Stimulated activated CD8-positive, alpha-beta memory T cell treated with anti-CD3 and anti-CD28 coated beads, Interleukin-15, amount 100 ng/mL, for 4 hours (primary cell): ENCODE data around the gene DESI2.
"Not testable (repeated sequence)": the region's sequence is repeated elsewhere in the genome, so short reads cannot be mapped to it uniquely, and the experiment has no call there.

Experiments used
- DNase-seq, 2 donors: peaks; one replicate each; pipeline ENCODE4 v3.0.0-alpha.2; 2020; ENCODE audit warnings: low read depth in 2 of 2

The DESI2 gene

DNA sequence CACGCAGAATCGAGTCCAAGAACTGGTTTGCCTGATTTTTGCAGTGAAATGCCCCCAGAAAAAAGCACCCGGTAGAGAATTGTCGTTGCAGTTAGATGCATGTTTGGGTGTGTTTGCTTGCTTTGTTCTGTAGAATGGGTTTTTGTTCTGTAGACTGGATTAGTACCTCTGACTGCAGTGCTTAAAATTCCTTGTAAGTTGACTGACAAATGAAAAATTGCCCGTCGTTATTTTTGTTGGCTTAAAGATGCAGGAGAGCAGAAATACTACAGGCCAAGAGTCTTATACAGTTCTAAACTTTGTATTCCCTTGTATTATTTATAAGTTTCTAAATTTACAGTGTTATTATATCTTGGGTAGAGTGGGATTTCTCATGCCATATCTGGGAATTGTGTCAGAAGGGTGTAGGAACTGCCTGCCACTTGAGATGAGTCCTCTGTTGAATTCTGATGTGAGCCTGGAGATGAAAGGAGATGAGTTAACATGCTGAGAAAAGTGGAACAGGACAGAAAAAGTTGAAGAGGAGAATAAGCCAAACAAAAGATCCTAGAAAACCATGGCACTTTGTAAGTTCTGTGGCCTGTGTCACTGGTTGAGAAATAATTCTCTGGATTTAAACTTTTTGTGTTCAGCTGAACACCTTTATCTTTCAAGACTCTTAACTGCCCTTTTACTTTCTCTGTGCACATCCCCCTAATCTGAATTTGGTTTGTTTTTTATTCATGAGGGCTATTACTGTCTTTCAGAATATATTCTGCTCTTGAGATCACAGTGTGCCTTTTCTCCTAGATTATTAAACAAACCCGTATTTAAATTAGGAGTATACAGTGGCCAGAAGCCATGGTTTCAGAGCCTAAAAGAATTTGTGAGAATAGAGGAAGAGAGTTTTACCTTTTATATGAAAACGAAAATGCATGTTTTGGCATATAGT lies 1.4 kb downstream of the DESI2 start:
- no peak for DNase-seq

DNA sequence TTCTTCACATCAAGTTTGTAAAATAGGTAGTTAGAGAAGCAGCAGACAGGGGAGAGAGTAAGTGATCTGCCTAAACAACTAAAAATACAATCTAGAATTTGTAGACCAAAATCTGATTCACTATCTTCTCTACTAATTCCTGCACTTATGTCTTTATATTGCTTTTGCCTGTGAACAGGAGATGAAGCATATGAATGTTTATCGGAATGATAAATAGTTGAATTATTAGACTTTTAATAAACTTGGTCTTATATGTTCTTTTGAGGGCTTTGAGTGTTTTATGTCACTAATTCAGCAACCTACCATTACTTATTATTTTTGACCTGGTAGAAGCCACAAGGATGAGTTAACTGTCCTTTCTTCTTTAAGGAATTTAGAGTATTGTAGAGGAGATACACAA lies 2.3 kb downstream of the DESI2 start:
- DNase-seq = no peak

DNA sequence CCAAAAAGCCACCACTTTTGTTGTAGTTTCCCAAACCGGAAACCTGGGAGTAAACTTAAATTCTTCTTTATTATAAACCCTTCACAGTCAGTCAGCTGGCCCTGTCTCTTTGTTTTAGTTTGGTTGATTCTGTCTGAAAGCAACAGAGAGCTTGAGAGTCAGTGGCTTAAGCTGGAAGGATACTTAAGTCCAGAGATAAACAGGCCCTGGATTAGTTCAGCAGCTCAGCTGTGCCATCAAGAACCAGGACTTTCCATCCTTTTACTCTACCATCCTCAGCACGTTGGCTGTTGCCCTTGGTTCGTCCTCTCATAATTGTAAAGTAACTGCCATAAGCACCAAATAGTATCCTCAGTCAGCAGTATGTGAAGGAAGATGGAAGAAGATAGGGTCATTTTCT lies 4.5 kb downstream of the DESI2 start:
- DNase-seq = no peak

DNA sequence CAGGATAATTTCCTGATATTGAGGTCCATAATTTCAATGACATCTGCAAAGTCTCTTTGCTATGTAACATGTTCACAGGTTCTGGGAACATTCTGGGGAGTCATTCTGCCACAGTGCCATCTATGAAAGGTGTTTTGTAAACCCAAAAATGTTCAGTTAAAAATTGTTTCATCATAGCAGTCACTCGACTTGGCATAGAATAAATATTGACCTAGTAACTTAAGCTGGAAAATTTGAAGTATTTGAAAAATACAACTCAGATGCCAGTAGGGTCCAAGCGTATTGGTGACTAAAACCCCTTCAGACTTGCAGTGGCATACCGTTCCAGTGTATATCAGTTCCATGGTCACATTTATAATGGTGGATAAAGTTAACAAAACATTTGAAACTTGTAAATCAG lies 6.8 kb downstream of the DESI2 start:
- DNase-seq = no peak

DNA sequence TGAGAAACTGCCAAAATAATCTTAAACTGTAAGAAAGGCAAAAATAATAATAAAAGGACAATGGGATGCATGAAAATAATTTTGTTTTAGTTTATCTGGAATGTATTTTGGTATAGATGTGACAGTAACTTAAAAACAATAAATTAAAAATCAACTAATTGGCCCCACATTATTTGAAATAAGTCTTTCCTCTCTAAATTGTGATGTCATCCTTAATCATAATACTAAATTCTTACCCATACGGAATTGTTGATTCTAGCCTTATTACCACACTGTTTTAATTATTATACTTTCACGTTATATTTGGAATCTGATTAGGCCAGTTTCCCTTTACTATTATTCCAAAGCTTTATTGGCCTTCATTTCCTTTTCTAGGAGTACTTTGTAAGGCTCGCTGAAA lies 7.7 kb downstream of the DESI2 start:
- no peak for DNase-seq

DNA sequence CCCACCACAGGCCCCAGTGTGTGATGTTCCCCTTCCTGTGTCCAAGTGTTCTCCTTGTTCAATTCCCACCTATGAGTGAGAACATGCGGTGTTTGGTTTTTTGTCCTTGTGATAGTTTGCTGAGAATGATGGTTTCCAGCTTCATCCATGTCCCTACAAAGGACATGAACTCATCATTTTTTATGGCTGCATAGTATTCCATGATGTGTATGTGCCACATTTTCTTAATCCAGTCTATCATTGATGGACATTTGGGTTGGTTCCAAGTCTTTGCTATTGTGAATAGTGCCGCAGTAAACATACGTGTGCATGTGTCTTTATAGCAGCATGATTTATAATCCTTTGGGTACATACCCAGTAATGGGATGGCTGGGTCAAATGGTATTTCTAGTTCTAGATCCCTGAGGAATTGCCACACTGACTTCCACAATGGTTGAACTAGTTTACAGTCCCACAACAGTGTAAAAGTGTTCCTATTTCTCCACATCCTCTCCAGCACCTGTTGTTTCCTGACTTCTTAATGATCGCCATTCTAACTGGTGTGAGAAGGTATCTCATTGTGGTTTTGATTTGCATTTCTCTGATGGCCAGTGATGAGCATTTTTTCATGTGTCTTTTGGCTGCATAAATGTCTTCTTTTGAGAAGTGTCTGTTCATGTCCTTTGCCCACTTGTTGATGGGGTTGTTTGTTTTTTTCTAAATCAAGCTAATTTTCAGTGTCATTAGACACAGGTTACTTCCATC lies 8.8 kb downstream of the DESI2 start:
- DNase-seq = not testable (repeated sequence)

DNA sequence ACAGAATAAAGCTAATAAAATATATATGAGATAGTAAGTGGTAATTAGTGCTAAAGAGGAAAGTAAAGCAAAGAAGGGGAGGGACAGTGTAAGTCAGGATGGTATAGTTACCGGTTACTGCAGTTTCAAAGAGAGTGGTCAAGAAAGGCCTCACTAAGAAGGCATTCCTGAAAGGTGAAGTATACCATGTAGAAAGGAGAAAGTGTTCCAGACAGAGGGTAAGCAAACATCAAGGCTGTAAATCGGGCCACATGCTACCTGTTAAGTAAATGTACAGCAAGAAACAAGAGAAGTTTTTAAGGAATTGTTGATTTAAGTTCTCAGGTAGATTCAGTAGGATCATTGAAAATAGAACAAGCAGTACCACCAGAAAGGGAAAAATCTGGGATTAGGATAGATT lies 9.7 kb downstream of the DESI2 start:
- DNase-seq = no peak

DNA sequence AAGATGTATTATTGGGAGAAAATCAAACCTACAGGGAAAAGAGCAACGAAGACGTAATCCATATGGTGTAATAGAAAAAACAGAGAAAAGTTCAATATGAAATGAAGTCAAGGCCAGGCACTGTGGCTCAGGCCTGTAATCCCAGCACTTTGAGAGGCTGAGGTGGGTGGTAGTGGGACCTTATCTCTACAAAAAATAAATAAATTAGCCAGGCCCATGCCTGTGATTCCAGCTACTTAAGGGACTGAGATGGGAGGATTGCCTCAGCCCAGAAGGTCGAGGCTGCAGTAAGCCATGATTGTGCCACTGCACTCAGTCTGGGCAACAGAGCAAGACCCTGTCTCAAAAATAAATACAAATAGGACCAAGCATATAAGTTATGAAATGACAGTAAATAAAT lies 11.4 kb downstream of the DESI2 start:
- no peak for DNase-seq

DNA sequence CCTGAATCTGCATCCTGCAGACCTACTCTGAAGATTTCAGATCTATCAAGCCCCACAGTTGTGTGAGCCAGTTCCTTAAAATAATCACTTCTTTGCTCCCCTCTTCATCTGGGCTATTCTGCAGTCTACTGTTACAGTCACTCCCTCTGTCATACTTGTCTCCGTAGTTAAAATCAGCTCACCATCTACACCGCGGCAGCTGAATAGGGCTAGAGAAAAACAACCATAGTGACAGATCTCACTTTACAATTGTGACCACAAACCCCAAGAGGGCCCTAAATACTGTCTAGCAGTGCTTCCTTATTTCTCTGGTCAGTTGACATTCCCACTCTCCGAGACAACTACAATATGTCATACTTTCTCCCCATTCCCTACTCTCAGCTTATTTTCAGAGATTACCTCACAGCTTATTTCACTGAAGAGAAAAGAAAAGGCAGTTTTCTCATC lies 12.9 kb downstream of the DESI2 start:
- DNase-seq = no peak

DNA sequence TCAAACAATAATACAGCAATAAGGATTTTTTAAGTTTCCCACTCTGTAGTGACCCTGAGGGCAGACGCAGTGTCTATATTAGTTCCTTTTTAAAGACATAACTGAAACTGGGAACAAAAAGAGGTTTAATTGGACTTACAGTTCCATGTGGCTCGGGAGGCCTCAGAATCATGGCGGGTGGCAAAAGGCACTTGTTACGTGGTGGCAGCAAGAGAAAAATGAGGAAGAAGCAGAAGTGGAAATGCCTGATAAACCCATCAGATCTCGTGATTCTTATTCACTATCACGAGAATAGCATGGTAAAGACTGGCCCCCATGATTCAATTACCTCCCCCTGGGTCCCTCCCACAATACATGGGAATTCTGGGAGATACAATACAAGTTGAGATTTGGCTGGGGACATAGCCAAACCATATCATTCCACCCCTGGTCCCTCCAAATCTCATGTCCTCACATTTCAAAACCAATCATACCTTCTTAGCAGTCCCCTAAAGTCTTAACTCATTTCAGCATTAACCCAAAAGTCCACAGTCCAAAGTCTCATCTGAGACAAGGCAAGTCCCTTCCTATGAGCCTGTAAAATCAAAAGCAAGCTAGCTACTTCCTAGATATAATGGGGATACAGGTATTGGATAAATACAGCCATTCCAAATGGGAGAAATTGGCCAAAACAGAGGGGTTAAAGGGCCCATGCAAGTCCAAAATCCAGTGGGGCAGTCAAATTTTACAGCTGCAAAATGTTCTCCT lies 13.9 kb downstream of the DESI2 start:
- DNase-seq = not testable (repeated sequence)

DNA sequence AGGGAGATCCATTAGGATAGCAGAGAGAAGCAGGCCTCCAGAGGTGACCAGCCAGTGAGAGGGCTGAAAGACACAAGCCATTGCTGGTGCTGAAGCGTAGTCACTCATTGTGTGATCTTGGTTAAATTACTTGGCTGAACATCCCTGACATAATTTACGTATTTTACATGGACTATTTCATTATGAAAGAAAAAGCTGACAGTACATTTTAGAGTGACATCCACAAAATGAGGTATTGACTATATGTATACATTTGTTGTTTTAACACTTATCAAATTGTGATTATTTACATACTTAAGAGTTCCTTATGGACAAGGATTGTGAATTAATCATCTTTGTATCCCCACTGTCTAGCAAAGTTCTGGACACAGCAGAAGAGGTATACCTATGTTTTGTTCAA lies 14.9 kb downstream of the DESI2 start:
- no peak for DNase-seq

DNA sequence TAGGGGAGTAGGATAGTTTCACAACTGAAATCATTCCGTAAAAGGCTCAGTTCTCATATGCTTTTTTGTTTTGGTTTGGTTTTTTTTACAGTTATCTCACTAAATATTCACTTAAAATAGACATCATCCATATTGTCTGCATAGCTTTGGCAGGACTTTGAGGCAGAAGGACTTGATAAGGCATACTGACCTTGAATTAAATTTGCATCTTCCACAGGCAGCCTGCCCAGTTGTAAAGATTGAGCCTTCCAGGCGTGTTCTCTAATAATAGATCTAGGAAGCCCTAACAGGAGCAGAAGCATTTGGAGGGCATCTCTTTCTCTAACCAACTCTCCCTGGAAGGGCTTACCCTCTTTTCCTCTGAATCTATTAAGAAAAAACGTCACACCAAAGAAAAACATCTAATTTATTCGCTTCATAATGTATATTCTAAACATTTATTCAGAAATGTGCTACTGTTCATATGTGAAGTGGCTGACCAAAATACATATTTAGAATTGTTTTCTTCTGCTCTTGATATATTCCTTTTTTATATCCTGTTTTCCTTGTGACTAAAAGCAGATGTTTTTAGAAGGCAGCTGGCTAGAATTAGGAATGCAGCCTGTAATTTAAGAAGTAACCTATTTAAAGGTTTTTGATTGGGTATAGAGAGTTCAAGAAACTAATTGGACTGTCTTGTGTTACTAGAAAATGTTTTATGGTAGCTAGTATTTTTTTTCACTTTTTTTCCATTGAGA lies 20.2 kb downstream of the DESI2 start:
- DNase-seq = no peak

DNA sequence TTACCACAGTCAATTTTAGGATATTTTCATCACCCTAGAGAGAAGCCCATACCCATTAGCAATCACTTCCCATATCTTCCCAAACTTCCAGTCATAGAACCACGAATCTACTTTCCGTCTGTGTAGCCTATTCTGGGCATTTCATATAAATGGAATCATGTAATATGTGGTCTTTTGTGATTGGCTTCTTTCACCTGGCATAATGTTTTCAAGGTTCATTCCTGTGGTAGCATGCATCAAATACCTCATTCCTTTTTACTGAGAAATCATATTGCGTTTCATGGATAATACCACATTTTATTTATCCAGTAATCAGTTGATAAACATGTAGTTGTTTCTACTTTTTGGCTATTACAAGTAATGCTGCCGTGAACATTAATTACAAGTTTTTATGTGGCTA lies 21.5 kb downstream of the DESI2 start:
- no peak for DNase-seq

DNA sequence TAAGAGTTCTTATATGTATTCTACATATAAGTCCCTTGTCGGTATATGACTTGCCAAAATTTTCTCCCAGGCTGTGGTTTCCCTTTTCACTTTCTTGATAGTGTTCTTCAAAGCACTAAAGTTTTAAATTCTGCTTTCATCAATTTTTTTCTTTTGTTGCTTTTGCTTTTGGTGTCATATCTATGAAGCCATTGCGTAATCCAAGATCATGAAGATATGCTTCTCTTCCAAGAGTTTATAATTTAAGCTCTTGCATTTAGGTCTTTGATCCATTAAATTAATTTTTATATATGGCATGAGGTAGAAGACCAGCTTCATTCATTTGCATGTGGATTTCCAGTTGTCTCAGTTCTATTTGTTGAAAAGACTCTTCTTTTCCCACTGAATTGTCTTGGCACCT lies 22.2 kb downstream of the DESI2 start:
- no peak for DNase-seq

DNA sequence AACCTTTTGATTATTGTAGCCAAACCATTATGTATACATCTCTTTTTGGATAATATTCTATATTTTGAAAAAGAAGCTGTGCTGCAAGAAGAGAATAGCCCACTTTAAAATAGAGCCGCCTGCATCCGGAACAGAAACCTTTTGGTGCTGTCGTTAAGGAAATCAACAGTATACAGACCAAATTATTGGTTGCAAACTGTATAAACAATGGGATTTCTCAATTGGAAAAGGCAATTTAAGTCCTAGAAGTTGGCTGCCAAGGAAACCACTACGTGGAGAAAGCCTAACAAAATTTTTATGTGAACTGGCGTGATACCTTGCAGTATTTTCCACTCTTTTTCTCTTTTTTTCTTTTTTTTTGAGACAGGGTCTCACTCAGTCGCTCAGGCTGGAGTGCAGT lies 25.8 kb downstream of the DESI2 start:
- no peak for DNase-seq

DNA sequence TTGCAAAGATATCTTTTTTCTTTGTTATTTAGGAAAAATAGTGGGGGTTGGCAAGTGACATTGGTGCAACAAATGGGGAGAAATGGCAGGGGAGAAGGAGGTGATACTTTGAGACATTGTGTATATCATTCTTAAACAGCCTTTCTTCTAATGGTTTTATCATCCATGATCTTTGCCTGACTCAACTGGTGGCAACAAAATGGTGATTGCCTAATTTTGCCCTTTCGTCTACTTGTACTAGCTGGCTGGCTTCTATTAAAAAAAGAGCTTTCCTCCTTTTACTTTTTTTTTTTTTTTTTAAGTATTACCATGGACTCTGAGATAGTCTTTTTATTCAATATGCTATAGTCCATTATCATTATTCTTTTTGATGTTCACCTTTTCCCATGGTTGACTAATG lies 27.7 kb downstream of the DESI2 start:
- DNase-seq = no peak

DNA sequence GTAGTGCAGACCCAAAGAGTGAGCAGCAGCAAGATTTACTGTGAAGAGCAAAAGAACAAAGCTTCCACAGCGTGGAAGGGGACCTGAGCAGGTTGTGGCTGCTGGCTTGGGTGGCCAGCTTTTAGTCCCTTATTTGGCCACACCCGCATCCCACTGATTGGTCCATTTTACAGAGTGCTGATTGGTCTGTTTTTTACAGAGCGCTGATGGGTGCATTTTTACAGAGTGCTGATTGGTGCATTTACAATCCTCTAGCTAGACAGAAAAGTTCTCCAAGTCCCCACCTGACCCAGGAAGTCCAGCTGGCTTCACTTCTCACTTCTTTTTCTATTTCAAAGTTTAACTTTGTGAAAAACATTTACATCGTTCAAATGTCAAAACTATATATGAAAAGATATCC lies 29.2 kb downstream of the DESI2 start:
- not testable (repeated sequence) for DNase-seq

DNA sequence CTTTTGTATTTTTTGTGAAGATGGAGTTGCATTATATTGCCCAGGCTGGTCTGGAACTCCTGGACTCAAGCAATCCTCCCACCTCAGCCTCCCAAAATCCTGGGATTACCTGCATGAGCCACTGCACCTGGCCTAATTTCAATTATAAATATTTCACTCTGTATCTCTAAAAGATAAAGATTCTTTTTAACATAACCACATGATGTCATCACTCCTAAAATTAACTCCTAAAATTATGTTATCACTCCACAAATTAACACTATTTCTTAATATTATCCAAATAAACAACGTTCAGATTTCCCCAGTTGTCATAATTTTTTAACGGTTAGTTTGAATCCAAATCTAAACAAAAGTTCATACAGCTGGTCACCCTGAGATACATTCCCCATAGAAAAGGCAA lies 43.0 kb downstream of the DESI2 start:
- no peak for DNase-seq

DNA sequence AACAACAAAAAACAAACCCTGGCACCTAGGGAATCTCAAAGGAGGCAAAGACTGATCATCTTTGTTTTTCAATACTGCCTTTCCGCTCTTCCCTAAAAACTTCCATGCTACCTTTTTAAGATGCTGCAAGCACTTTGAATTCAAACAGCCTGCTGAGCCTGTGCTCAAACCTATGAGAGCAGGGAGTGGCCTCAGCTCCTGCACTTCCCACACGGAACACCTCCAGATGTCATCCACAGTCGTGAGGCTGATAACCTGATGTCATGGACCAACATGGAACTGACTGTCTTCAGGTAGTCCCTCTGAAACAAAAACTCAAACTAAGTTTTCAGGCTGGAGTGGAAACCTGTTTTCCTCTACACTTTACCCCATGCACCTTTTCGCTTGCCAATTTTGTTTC lies 46.8 kb downstream of the DESI2 start:
- no peak for DNase-seq

DNA sequence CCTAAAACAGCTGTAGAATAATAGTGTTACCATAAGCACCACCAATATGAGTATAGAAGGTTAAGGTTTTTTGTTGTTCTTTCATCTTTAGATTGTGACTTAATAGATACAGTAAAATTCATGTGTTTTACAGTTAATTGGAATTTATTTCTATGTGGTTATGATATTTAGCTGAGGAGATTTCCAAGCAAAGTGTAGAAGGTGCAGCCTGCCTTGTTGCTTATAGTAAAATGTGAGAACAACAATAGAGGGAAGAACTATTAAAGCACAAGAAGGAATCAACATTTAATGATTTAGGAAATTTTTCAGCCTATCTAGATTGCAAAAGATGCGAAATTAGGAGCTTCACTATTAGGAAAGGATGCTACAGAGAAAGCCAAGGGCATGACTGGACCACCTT lies 47.9 kb downstream of the DESI2 start:
- no peak for DNase-seq

DNA sequence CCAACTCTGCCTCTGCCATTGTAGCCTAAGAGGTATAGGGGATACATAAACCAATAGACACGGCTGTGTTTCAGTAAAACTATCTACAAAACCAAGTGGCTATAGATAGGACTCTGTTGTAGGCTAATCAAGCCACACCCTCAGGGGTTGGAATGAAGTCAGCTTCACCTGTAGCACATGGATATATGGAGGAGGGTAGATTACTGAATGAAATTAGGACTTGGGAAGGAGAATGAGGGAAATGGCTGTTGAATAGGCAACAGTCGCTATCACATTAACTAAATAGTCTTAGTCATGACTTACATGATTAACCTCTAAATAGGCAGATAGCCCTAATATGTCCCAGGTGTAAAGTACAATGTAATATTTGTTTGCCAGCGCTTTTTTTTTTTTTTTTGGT lies 49.7 kb downstream of the DESI2 start:
- no peak for DNase-seq

DNA sequence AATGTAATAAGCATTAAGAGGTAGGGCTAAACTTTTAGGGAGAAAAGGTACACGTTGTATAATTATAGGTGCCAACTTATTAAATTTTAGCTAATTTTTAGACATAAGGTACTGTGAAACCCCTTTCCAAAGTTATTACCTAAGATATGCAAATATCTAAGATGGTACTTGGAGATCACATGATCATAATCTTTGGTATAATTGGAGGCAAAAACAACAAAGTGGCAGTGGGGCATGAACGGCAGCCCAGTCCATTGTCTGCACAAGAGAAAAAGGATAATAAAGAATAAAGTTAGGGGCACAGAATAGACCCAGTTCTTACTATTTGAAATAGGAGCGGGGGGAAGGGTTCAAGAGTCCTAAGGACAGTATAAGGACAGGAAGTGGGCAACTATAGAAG lies 51.2 kb downstream of the DESI2 start:
- DNase-seq = no peak
